Left ventricle myocardium superior (tissue), 1 donor: ENCODE results near the gene AGBL1. TPM values are rescaled to one million over a fixed set of nuclear protein-coding genes. Genes with fewer than 3 reads are reported as not detected.
A peak's percentile ranks its signal among the peaks of the same experiment; 100 is the strongest.

Experiments
- ATAC-seq: fragments of 200-7000 bp; cut with Tn5 transposase; one replicate; pipeline ENCODE4 v1.9.1; 2020; ENCODE audit warnings: mild to moderate bottlenecking, moderate library complexity
- DNase-seq: peaks from one replicate; pipeline ENCODE4 v3.0.0-alpha.2; 2020
- intact Hi-C: fragments of 100-400 bp; cut with micrococcal nuclease; formaldehyde crosslinking; loops from one replicate; pipeline ENCODE4 v1.11.0; 2022
- total RNA-seq: library from RNA; stranded (reverse); fragmentation: NEBNext Ultra II Directional; extraction: Animal tissue kit (Norgen Biotek cat#: 25700); gene quantifications from one replicate; pipeline ENCODE4 v1.2.1, GENCODE V29; 2021
- donor health status: DM: no; HTN: yes; CAD: no; lungs with severe emphysema.

Gene AGBL1
- total RNA-seq, 1 donor from 2014 or later, result not detected

GRCh38 chr15:86906376-86906775 lies 826.7 kb downstream of the AGBL1 start:
- intact Hi-C loops, result no loop called here

GRCh38 chr15:86911022-86911421 lies 831.4 kb downstream of the AGBL1 start:
- ATAC-seq (no peak), DNase-seq (no peak)
- intact Hi-C loops, result no loop called here

More at GRCh38 chr15:86906376-86906775, 826.7 kb downstream of the AGBL1 start:
- no peak for ATAC-seq
- DNase-seq, result no peak

DNA sequence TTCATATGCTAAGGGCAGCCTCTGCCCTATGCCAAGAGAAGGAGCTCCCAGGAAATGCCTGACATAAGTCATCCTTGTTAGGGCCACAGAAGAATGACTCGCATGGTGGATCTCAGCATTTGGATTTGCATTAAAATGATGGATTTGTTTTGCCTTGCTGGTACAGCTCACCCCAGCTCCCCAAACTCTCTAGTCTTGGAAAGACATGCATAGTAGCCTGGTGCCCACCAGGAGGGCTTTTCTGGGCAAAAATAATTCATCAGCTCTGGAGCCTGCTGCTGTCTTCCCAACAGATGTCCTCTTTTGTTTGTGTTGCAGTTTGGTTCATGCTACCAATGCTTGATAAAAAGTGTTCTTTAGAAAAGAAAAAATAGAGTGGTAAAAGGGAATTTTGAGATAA lies 833.0 kb downstream of the AGBL1 start:
- no peak for DNase-seq
- ATAC-seq, result no peak
- intact Hi-C loops, result no loop called here

DNA sequence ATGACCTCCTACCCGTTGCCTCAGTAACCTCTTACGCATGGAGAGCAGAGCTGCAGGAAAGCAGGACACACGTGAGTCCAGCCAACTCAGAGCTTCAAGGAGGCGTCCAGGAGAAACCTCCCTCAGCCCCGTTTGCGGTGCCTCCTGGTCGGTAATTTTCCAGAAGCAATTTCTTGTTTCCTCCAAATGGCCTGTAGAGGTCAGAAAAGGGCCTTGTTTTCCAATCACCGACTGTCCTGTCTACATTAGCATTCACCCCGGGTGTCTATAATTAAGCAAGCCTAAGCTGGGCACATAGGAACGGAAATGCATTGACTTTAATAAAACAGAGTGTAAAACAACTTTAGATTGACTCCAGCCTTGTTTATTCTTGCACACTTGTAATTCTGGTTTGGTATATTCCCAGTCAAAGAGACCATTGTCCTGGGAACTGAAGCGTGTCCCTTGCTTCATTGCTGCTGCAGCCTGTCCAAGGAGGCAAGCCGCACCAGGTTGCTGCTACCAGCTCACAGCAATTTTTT lies 836.2 kb downstream of the AGBL1 start:
- intact Hi-C loops, result no loop called here
- DNase-seq, result no peak
- peak; percentile 79 for ATAC-seq

GRCh38 chr15:86916671-86917360 lies 837.1 kb downstream of the AGBL1 start:
- ATAC-seq (peak; percentile 95), DNase-seq (peak; percentile 80)
- intact Hi-C loops, result no loop called here

- peak; percentile 14 for ATAC-seq
- no peak for DNase-seq
- intact Hi-C loops, result no loop called here
These were observed 837.6 kb downstream of the AGBL1 start for GRCh38 chr15:86917361-86917671.

- intact Hi-C loops, result no loop called here
- DNase-seq (no peak), ATAC-seq (peak; percentile 60)
These were observed 839.9 kb downstream of the AGBL1 start for GRCh38 chr15:86919581-86919980.

GRCh38 chr15:86929461-86929860 lies 849.8 kb downstream of the AGBL1 start:
- intact Hi-C loops, result no loop called here

GRCh38 chr15:86932456-86932855 lies 852.8 kb downstream of the AGBL1 start:
- ATAC-seq, result no peak
- intact Hi-C loops, result no loop called here
- no peak for DNase-seq

More at GRCh38 chr15:86929461-86929860, 849.8 kb downstream of the AGBL1 start:
- DNase-seq (no peak), ATAC-seq (no peak)

DNA sequence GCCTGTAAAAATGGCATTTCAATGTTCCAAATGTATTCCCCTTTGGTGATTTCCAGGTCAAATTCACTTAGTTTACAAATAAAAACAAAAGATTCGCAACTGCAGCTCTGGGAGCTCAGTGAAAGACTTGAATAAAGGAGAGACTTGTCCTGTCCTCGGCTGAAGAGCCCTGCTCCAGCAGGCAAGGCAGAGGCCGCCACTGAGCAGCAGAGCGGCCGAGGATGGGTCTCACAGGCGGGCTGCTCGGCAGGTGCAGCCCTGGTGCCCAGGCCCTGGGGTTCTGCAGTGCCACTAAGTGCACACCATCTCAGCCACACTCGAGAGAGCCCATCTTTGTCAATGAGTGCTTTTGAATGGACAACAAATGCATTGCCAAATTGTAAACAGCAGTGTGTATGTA lies 856.2 kb downstream of the AGBL1 start:
- intact Hi-C loops, result no loop called here
- ATAC-seq (no peak), DNase-seq (no peak)

- intact Hi-C loops, result no loop called here
- DNase-seq, result no peak
- ATAC-seq, result no peak
These were observed 862.6 kb downstream of the AGBL1 start for GRCh38 chr15:86942285-86942684.

GRCh38 chr15:86948719-86949118 lies 869.0 kb downstream of the AGBL1 start:
- intact Hi-C loops, result no loop called here
- DNase-seq, result no peak
- no peak for ATAC-seq

GRCh38 chr15:86959254-86959653 lies 879.6 kb downstream of the AGBL1 start:
- intact Hi-C loops, result no loop called here
- no peak for DNase-seq
- ATAC-seq, result no peak

- ATAC-seq, result no peak
- no peak for DNase-seq
- intact Hi-C loops, result no loop called here
These were observed 882.0 kb downstream of the AGBL1 start for GRCh38 chr15:86961669-86962068.

GRCh38 chr15:86964271-86964670 lies 884.6 kb downstream of the AGBL1 start:
- ATAC-seq, result no peak

DNA sequence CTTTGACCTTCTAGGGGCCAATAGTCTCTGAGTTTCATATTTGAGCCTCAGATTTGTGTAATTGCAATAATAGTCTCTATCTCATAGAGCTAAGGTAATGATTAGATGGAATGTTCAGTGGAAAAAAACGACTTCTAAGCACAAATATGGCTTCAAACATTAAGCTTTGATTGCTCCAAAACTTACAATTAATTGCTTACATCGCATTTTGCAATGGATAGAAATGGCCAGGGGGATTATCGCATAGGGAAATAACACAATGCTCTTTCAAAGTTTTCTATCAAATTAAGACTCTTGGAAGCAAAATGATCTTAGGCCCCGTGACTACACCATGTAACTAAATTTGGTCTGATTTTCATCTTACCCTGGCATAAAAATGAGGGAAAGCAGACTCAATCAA lies 888.6 kb downstream of the AGBL1 start:
- no peak for ATAC-seq
- DNase-seq, result no peak
- intact Hi-C loops, result no loop called here

More at GRCh38 chr15:86964271-86964670, 884.6 kb downstream of the AGBL1 start:
- intact Hi-C loops, result no loop called here
- DNase-seq, result no peak

- intact Hi-C loops, result no loop called here
- ATAC-seq (no peak), DNase-seq (no peak)
These were observed 889.7 kb downstream of the AGBL1 start for GRCh38 chr15:86969364-86969763.

- intact Hi-C loops, result no loop called here
These were observed 893.7 kb downstream of the AGBL1 start for GRCh38 chr15:86973284-86973844.

GRCh38 chr15:86988033-86988432 lies 908.4 kb downstream of the AGBL1 start:
- no peak for ATAC-seq
- DNase-seq, result no peak
- intact Hi-C loops, result no loop called here

More at GRCh38 chr15:86973284-86973844, 893.7 kb downstream of the AGBL1 start:
- ATAC-seq (no peak), DNase-seq (no peak)

DNA sequence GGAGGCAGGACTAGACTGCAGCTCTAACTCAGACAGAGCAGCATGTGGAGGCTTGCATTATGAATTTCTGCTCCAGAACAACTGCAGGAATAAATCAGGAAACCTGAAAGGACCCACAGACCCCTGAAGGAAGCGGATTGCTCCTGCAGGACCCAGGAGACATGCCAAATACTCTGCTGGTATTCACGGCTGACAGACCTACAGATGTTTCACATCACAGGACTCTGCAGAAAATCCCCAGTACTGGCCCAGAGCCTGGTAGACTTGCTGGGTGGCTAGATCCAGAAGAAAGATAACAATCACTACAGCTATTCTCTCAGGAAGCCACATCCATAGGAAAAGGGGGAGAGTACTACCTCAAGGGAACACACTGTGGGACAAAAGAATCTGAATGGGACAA lies 942.1 kb downstream of the AGBL1 start:
- DNase-seq (no peak), ATAC-seq (no peak)
- intact Hi-C loops, result no loop called here
